HUES64 (cell line): Measurements from ENCODE around the gene FAM162A.
"Not testable (repeated sequence)": the region's sequence is repeated elsewhere in the genome, so short reads cannot be mapped to it uniquely, and the experiment has no call there.

Source experiments
- H3K27ac ChIP-seq: 2 replicates; pipeline ENCODE4 v1.7.0; 2013; ENCODE audit warnings: low read depth, low read length, inconsistent platforms
- H3K27me3 ChIP-seq: 2 replicates; pipeline ENCODE4 v1.6.1; 2013; ENCODE audit warnings: mild to moderate bottlenecking, low read length; ENCODE audit not compliant: insufficient read depth
- H3K36me3 ChIP-seq: 2 replicates; pipeline ENCODE4 v1.6.1; 2013; ENCODE audit warnings: mild to moderate bottlenecking, low read length; ENCODE audit not compliant: insufficient read depth
- H3K4me1 ChIP-seq: 2 replicates; pipeline ENCODE4 v1.6.1; 2013; ENCODE audit warnings: mild to moderate bottlenecking, low read length, moderate library complexity; ENCODE audit not compliant: insufficient read depth
- H3K4me3 ChIP-seq: 2 replicates; pipeline ENCODE4 v1.5.1; 2013; ENCODE audit warnings: mild to moderate bottlenecking, low read length, moderate library complexity
- H3K9ac ChIP-seq: 2 replicates; pipeline ENCODE4 v1.6.1; 2013; ENCODE audit warnings: mild to moderate bottlenecking, low read depth, low read length
- H3K9me3 ChIP-seq: 2 replicates; pipeline ENCODE4 v1.6.1; 2013; ENCODE audit warnings: low read depth, low read length; ENCODE audit not compliant: insufficient read depth
- WGBS: fragments of 150-250, 120-280 bp; methylation state at CpG from one replicate; pipeline ENCODE4 v1.1.7; 2013; ENCODE audit warnings: missing lambda C conversion rate; 5-methylcytosine and 5-hydroxymethylcytosine counted together

The FAM162A gene

DNA sequence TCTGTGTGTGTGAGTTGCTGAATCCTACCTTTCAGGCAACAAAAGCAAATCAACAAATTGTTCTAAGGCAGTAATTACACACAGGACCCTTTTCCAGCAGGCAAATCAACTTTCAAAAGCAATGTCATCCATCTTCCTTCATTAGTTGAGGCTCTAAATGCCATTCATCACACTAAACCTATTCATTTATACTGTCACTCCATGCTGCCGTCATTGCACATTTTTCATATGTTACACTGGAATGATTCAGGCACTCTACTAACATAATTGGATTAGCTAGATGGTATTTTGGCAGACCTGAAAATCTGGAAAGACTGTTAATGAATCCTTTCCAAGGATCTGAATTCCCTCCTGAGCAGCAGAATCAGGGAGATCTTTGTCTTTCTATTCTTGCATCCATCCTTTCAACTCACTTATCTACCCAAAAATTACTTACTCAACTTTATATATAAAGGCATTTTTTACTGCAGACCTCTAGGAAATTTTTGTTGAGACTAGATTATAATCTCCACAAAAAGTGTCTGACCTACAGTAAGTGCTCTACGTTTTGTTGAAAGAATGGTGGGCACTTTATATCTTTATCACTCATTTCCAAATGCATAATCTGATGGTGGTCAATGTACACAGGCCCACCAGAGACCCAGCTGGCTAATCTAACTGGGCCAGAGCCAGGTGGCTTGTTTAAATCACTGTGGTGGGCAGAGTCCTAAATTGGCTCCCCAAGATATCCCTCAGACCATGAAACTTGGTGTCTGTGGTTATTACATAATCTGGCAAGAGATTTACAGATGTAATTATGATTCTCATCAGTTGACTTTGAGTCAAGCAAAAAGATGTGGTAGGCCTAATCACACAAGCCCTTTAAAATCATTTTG lies 25.9 kb upstream of the FAM162A start:
- WGBS, result 71% methylated on average over 1 of the region's 2 CpGs

DNA sequence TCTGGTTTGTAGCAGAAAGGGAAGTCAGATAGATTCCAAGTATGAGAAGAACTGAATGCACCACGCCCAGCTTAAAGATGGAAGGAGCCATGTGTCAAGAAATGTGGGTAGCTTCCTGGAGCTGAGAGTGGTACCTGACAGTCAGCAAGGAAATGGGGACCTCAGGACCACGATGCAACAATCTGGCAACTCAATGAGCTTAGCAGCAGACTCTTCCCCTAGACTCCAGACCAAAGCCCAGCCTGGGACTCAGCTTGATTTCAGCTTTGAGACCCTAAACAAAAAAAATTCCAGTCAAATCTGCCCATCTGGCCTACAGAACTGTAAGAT lies 25.3 kb upstream of the FAM162A start:
- Histone ChIP-seq H3K4me3 (no peak overlapping the region), H3K9ac (no peak overlapping the region), H3K9me3 (no peaks in the 10 kb centered on the region), H3K4me1 (0 out of 2 replicates have a peak, but pooled peaks cover 4% of the 10 kb centered on the region), H3K36me3 (peaks cover 54% of the 10 kb centered on the region), H3K27ac (no peak overlapping the region), H3K27me3 (no peaks in the 10 kb centered on the region)
- WGBS, result 91% methylated on average over 2 of the region's 2 CpGs

More for the DNA sequence above, 25.9 kb upstream of the FAM162A start:
- Histone ChIP-seq H3K27ac (no peak overlapping the region), H3K9ac (no peak overlapping the region), H3K27me3 (no peaks in the 10 kb centered on the region), H3K4me1 (0 out of 2 replicates have a peak, but pooled peaks cover under 1% of the 10 kb centered on the region), H3K9me3 (no peaks in the 10 kb centered on the region), H3K36me3 (peaks cover 48% of the 10 kb centered on the region), H3K4me3 (no peak overlapping the region)

DNA sequence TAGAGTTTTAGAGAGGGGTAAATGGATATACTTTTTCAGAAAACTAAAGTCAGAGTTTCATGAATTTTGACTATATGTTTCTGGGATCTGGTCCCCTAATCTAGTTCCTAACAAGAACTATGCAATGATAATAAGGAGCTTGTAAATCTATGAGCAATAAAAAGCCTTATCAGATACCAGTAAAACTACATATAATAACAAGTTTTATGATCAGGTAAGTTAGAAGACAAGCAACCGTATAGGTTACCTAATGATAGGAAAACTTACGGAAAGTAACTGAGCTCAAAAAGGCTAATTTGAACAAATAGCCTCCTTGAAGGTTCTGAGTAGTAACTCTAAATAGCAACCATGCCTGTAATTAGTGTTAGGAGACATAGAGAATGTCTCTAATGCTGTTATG lies 22.0 kb upstream of the FAM162A start:
- Histone ChIP-seq H3K36me3 (peaks cover 88% of the 10 kb centered on the region), H3K27me3 (no peaks in the 10 kb centered on the region), H3K9me3 (no peaks in the 10 kb centered on the region), H3K9ac (no peak overlapping the region), H3K4me1 (0 out of 2 replicates have a peak, but pooled peaks cover 4% of the 10 kb centered on the region), H3K4me3 (no peak overlapping the region), H3K27ac (no peak overlapping the region)
- WGBS, result 90% methylated on average over 2 of the region's 2 CpGs

GRCh38 chr3:122364490-122364889 lies 19.5 kb upstream of the FAM162A start:
- no peak overlapping the region for H3K4me3 ChIP-seq
- no peaks in the 10 kb centered on the region for H3K27me3 ChIP-seq
- no peak overlapping the region for H3K27ac ChIP-seq
- 44% methylated on average over 2 of the region's 2 CpGs for WGBS
- H3K9ac ChIP-seq, result no peak overlapping the region
- no peaks in the 10 kb centered on the region for H3K9me3 ChIP-seq
- peaks cover 94% of the 10 kb centered on the region for H3K36me3 ChIP-seq
- H3K4me1 ChIP-seq, result 0 out of 2 replicates have a peak, but pooled peaks cover 4% of the 10 kb centered on the region

DNA sequence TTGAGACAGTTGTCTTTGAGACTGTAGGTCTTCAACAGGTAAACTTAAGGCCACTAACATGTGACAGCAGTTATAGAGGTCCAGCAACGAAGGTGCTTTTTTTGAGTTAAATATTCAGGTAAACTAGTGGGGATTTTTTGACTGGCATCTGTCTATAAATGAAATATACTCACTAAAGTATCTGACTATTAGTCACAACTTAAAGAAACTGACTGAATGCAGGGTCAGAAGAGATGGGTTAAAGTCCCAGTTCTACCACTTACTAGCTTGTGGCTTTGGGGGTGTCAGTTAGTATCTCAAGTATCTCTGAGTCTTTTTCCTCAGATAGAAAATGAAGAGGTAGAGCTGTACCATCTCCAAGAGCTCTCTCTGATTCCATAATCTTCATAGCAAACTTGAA lies 18.9 kb upstream of the FAM162A start:
- Histone ChIP-seq H3K9me3 (no peaks in the 10 kb centered on the region), H3K27ac (no peak overlapping the region), H3K9ac (no peak overlapping the region), H3K36me3 (peaks cover 95% of the 10 kb centered on the region), H3K27me3 (no peaks in the 10 kb centered on the region), H3K4me1 (0 out of 2 replicates have a peak, but pooled peaks cover 4% of the 10 kb centered on the region), H3K4me3 (no peak overlapping the region)
- 80% methylated on average over 1 of the region's 1 CpG for WGBS

GRCh38 chr3:122365582-122366378 lies 18.2 kb upstream of the FAM162A start:
- not testable (repeated sequence) for H3K9ac ChIP-seq, H3K9me3 ChIP-seq, H3K27ac ChIP-seq, H3K4me3 ChIP-seq, H3K27me3 ChIP-seq, H3K4me1 ChIP-seq
- H3K36me3 ChIP-seq, result peaks cover 100% of the 10 kb centered on the region
- WGBS, result 95% methylated on average over 8 of the region's 10 CpGs

DNA sequence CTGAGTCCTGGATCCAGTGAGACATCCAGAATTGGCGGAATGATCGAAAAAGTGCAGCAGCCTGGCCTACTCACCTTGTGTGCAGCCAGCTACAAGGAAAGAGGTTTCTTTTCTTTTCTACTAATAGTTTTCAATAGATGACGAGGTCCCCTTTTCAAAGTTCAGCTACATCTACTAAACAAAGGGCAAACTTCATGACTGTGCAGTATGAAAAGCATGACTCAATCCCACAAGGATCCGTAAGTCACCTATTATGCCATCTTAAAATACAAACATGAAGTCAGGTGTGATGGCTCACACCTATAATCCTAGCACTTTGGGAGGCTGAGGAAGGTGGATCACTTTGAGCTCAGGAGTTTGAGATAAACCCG lies 17.6 kb upstream of the FAM162A start:
- no peak overlapping the region for H3K4me3 ChIP-seq
- WGBS, result 91% methylated on average over 4 of the region's 5 CpGs
- 0 out of 2 replicates have a peak, but pooled peaks cover 4% of the 10 kb centered on the region for H3K4me1 ChIP-seq
- no peak overlapping the region for H3K9ac ChIP-seq
- H3K36me3 ChIP-seq, result peaks cover 100% of the 10 kb centered on the region
- H3K9me3 ChIP-seq, result no peaks in the 10 kb centered on the region
- no peak overlapping the region for H3K27ac ChIP-seq
- H3K27me3 ChIP-seq, result no peaks in the 10 kb centered on the region

GRCh38 chr3:122374034-122374433 lies 9.9 kb upstream of the FAM162A start:
- H3K9me3 ChIP-seq, result no peaks in the 10 kb centered on the region
- no peaks in the 10 kb centered on the region for H3K27me3 ChIP-seq
- no peak overlapping the region for H3K9ac ChIP-seq
- H3K27ac ChIP-seq, result no peak overlapping the region
- WGBS, result no CpG with 5 or more reads among the region's 1 CpG
- no peak overlapping the region for H3K4me3 ChIP-seq
- no peaks in the 10 kb centered on the region for H3K4me1 ChIP-seq
- H3K36me3 ChIP-seq, result peaks cover 59% of the 10 kb centered on the region

GRCh38 chr3:122377975-122378374 lies 6.0 kb upstream of the FAM162A start:
- Histone ChIP-seq H3K36me3 (peaks cover 45% of the 10 kb centered on the region), H3K9me3 (no peaks in the 10 kb centered on the region), H3K27me3 (no peaks in the 10 kb centered on the region), H3K27ac (no peak overlapping the region), H3K4me3 (no peak overlapping the region), H3K4me1 (peaks cover 4% of the 10 kb centered on the region; the same call in 1 of the 2 replicates), H3K9ac (no peak overlapping the region)
- 92% methylated on average over 4 of the region's 4 CpGs for WGBS

DNA sequence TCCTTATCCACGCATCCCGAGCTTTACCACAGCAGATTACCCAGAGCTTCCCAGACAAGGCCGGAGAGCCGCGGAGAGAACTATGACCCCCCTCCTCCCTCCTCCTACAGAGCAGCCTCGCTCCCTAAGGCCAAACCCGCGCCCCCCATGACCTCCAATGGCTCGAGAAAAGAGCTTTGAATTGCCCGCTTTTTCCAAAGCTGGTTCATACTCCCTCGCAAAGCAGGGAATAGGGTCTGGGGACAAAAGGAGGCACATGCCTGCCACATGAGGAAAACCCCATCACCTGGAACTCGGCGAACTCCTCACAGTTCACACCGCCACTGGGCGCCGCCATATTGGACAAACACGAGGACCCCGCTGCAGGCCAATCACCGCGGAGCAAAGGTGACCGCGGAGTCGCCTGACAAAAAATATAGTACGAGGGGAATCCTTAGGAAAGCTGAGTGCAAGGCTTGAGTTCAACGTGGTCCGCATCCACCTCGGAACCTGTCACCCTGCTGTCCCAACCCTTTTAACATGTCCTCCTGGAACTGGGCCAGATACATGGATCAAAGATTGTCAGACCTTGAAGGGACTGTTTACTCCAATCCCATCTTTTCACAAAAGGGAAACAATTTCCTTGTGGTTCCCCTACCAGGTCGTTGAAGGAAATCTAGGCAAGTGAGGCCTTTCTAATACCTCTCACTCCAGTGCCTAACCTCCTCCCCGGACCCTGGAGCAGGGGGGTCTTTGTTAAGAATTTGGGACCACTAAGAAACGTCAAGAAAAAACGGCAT lies 905 bp upstream of the FAM162A start, which contains the start of gene MIX23:
Gene MIX23, minus strand, starts transcription at position 344 of the 779 bp plus-strand sequence. Its CDS starts 7 bp downstream, at position 337.
- no peaks in the 10 kb centered on the region for H3K9me3 ChIP-seq
- peaks cover 15% of the 10 kb centered on the region for H3K4me1 ChIP-seq
- H3K36me3 ChIP-seq, result peaks cover 47% of the 10 kb centered on the region
- peak within 1 kb of the TSS; percentile 72 for H3K4me3 ChIP-seq
- WGBS, result 2% methylated on average over 31 of the region's 31 CpGs
- H3K9ac ChIP-seq, result peak within 1 kb of the TSS; percentile 90
- H3K27me3 ChIP-seq, result no peaks in the 10 kb centered on the region
- H3K27ac ChIP-seq, result peak within 1 kb of the TSS; percentile 83
